HG03558 (cell line): ENCODE data around the gene TM9SF3.
"Not testable (repeated sequence)": the region's sequence is repeated elsewhere in the genome, so short reads cannot be mapped to it uniquely, and the experiment has no call there.

Source experiments
- ATAC-seq: cut with Tn5 transposase; IDR thresholded peaks from one replicate; pipeline ENCODE4 v1.9.1; 2021; ENCODE audit warnings: moderate number of reproducible peaks; ENCODE audit not compliant: unreplicated experiment; ENCODE audit errors: extremely low read depth

TM9SF3 gene

DNA sequence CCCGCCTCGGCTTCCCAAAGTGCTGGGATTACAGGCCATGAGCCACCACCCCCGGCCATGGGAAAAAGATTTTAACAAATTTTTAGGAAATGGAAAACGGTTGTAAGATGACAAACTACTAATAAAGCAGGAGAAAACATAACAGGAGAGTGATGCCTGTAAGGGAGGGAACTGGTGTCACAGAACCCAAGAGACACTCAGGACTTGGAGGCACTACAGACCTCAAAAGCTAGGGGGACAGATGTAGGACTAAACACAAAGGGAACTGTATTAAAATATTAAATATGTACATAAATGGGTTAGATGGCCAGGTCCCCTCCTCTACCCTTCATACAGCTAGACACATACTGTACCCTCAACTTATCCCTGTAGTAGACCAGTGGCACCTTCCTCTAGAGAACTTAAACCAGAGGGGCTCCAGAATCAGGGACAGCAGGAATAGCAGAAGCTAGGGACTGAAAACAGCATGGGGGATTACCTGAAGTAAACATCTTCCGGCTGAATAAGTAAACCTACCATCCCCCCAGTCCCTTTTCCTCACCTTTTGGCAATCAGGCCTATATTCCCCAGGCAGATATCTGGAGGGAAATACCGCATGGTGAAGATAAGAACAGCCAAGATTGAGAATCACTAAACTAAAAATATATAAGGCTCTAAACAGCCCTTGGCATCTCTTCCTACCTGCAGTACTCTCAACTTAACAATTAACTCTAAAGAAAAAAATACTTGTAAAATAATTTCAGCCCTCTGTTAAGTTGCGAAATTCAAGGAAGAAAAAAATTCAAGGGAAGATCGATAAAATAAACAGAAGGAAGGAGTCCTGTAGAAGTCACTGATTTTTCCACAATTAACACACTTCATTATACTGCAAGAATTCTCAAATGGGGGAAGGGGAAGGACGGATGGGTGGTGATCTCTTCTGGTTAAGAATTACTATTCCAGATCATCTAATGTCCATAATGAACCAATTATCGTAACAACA is 15.5 kb downstream of the TM9SF3 start:
- ATAC-seq = no peak

DNA sequence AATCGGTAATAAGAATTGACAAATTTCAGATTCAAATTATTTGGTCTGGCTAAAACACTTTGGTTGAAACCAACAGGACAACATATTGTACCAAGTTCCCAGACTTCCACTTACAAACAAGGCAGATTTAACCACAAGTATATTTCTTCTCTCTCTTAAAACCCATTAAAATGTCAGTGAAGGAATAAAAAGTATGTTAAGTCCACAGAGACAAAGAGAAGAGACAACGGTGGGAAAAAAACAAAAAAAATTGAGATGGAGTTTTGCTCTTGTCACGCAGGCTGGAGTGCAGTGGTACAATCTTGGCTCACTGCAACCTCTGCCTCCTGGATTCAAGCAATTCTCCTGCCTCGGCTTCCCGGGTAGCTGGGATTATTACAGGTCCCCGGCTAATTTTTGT is 16.3 kb downstream of the TM9SF3 start:
- no peak for ATAC-seq

DNA sequence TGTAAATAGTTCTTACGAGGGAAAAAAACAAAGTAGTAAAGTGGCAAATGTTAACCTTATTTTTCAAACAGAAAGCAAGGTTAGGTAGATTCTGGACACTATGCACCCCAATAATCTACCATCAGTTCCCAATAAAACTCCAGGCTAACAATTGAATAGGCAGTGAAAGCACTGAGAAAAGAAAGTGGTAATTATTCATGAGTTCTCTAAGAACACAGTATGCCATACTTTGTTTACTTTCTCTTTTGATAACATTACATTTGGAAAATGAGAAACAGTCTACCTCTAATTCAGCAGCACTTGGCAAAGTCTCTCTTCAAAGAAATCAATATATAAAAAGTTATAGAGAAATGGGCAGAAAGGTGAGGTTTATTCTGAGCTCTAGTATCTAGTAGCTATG is 18.4 kb downstream of the TM9SF3 start:
- no peak for ATAC-seq

DNA sequence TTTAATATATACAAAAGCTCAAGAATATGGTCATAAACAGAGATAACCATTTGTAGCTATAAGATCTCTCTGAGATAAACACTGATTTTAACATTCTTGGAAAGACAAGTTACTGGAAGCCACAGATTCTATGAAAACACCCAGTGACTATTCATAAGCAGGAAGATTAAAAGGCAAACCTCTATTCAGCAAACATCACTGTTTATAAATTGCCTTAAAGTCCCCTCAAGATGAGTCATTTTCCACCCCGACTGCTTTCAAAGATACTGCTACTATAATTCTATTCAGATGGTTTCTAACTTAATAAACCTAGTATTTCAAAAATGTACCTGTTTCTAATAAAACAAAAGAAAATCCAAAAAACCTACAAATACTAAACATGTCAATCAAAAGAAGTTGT is 21.0 kb downstream of the TM9SF3 start:
- ATAC-seq = no peak

DNA sequence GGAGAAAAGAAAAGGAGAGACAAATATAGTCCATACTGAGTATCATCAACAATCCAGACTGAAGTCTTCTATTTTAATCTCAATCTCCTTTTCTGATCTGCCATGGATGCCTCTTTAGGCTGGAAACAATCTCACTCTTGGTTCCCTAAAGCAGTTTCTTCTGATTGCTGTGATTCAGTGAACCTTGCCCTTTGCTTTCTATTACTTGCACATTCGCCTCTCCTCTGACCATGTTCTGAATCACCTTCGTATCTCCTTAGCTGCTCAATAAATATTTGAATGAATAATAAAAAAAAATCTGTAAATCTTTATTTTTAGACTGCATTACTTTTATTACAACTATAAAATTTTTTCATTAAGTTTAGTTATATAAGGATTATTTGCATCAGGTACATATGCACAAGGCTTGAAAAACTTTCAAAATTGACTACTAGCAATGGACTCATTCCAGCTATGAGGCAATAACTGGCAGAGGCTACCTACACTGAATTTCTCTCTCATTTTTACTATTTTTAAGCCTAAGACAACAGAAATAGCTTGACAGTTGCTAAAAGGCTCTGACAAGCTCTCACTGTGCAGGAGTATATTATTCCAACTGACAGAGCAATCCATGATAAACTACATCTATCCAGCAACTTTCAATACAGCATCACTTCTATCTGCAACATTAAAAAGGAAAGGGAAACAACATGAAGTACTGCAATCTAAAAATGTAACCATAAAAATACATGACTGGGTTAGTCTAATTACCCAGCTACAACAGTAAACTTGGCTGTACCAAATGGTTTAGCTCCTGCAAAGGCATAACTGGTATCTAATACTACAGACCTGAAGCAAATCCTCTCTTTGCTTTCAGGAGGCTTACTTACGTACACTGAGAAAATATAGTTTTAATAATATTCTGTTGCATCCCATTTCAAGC is 25.6 kb downstream of the TM9SF3 start:
- ATAC-seq = no peak

DNA sequence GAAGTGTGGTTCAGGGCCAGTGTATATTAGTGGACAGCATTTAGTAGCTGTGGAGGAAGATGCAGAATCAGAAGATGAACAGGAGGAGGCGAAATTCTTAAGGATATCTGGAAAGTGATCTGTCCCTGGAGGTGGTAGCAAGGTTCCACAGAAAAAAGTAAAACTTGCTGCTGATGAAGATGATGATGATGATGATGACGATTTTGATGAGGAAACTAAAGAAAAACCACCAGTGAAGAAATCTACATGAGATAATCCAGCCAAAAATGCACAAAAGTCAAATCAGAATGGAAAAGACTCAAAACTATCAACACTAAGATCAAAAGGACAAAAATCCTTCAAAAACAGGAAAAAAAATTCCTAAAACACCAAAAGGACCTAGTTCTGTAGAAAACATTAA is 26.3 kb downstream of the TM9SF3 start:
- ATAC-seq = no peak

DNA sequence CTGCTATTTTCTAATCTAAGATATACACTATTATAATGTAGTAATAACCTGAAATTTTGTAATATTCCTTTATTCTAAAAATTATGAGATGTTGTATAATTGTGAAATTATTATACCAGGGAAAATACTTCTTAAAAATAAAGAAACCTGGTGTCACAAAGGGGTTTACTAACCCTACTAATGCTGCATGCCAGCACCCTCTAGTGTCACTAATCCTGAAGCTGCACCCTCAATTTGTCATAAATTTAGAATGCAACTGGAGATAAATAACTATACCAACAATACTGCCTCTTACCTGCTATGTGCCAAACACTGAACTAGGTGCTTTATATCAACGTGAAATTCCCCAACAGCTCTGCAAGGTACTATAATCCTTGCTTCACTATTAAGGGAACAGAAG is 30.8 kb downstream of the TM9SF3 start:
- ATAC-seq = no peak

DNA sequence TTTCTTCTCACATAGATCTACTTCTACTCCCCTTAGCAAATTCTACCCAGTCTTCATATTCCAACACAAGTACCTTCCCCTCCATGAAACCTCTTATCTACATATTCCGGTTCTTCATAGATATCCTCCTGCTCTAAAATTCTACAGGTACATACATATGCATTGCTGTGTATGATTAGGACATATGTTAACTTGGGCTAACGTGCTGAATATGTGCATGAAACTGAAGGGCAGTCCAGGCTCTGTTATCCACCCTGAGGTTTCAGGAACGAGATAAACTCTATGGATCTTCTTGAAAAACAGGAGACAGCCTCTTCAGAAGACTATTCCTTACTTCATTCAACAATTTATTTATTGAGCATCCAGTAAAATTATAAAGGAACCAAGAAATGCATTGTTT is 31.5 kb downstream of the TM9SF3 start:
- no peak for ATAC-seq

DNA sequence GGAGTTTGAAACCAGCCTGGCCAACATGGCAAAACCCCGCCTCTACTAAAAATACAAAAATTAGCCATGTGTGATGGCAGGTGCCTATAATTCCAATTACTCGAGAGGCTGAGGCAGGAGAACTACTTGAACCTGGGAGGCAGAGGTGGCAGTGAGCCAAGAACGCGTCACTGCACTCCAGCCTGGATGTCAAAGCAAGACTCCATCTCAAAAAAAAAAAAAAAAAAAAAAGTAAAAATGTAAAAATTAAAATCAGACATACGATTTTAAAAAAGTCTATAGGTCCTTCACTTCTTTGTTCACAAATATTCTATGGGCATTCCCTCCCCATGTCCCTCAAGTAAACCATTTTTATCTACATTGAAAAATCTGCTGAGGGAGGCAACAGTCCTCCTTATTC is 38.2 kb downstream of the TM9SF3 start:
- ATAC-seq = no peak

DNA sequence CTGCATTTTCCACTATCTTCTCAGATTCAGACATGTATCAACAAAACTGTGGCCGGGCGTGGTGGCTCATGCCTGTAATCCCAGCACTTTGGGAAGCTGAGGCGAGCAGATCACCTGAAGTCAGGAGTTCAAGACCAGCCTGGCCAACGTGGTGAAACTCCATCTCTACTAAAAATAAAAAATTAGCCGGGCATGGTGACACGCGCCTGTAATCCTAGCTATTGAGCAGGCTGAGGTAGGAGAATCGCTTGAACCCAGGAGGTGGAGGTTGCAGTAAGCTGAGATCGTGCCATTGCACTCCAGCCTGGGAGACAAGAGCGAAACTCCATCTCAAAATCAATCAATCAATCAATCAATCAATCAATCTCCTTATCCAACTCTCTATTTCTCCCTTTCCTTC is 41.3 kb downstream of the TM9SF3 start:
- ATAC-seq = not testable (repeated sequence)

DNA sequence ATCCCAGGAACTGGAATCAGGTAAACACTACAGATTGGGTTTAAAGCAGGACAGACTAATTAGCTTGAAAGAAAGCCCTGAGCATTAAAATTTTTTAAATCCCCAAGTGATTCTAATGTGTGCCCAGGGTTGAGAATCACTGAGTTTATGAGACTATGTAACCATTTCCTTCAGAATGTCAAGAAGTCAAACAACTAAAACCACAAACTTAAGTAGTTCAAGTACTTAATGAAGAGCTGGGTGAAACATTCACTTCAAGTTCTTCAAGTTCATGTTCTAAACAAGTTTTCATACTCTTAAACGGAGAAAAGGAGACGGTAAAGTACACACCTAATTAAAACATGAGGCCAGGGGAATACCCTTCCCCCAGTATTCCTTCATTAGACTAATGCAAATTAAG is 44.9 kb downstream of the TM9SF3 start:
- ATAC-seq = no peak

DNA sequence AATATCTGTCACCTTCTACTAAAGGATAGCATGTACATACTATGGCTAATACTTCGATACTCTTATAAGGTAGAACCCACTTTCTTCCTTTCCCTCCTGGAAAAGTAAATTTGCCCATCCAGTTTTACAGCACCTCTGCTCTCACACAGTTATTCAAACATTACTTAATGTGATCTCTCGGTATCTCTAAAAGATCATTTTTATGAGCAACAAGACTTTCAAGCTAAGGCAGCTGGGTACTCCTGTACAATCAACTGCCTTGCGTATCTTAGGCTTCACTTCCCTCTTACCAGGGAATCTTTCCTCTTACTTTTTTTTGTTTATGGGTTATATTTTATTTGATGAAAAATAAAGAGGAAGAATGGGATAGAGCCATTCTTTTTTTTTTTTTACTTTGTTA is 46.6 kb downstream of the TM9SF3 start:
- ATAC-seq = no peak

DNA sequence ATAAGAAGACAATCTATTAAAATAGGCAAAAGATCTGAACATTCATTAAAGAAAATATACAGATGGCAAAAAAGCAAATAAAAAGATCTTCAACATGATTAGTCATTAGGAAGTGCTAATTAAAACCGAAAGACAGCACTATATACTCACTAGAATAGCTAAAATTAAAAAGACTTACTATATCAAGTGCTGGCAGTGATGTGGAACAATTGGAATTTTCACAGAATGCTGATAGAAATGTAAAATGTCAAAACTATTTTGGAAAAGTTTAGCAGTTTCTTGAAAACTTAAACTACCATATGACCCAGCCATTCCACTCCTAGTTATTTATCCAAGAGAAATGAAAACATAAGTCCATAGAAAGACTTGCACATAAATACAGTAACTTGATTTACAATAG is 48.1 kb downstream of the TM9SF3 start:
- ATAC-seq = no peak

DNA sequence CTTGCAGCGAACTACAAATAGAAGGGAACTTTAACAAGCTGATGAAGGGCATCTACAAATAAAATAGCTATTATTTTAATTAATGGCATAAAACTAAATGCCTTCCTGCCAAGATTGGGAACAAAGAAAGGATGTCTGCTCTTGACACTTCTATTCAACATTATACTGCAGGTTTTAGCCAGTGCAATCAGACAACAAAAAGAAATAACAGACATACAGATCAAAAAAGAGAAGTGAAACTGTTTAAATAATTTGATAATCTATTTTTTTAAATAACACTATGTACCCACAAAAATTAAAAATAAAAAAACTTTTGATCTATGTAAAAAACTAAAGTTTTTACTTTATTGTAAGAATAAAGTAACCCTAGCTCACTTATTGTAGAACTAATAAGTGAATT is 50.7 kb downstream of the TM9SF3 start:
- no peak for ATAC-seq

DNA sequence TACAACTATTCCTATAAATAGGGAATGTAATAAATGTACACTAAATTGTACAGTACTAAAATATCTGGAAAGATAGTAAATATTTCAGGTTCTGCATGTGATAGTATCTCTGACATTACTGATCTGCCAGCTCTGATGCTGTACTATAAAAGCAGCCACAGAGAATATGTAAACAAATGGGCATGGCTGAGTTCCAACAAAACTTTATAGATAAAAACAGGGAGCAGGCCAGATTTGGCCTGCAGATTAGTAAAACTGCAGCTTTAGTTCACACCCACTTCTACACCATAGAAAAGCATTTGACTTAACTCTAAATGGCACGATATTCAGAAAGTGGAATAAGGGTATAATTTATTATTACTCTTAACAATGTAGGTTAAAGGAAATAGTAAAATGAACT is 54.3 kb downstream of the TM9SF3 start:
- no peak for ATAC-seq

DNA sequence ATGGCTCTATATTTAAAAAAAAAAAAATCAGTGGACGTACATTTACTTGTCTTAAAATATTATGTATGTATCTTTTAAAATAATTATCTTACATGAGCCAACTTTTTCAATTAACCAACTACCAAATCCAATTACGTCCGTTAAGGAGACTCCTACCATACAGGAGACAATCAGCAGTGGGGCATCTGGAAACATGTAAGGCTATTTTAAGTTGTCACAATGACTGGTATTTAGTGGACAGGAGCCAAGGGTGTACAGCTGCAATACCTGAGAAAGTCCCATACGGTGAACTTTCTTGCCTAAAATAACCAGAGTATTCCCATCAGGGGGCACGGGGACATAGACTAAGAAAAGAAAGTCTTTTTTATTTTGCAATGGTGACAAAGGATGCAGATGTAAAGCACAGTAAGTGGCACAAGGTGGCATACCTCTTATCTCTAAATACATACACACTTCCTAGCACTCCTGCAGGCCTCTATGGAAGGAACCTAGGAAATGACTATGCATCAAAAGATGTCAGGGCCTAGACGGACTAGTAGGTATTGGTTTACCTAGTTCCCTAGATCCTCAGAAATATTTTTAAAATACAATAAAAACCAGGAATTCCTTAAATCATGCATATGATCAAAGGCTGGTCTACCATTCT is 57.1 kb downstream of the TM9SF3 start:
- ATAC-seq = no peak

DNA sequence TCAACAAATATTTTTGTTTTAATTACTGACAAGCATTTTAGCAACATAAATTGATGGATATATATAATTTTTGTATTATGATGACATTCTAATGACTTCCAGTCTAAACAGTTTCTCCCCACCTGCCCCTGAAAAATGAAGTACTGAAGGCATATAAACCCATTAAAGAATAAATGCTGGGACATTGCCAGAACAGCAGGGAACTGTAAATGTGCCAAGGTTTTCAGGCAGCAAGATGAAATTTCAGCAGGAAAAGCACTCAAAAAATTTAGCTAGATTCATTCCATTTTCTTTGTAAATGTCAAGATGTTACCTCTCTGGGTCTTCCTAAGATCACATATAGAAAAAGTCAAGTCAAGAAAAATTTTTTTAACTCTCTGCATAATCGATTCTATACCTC is 62.1 kb downstream of the TM9SF3 start:
- no peak for ATAC-seq

DNA sequence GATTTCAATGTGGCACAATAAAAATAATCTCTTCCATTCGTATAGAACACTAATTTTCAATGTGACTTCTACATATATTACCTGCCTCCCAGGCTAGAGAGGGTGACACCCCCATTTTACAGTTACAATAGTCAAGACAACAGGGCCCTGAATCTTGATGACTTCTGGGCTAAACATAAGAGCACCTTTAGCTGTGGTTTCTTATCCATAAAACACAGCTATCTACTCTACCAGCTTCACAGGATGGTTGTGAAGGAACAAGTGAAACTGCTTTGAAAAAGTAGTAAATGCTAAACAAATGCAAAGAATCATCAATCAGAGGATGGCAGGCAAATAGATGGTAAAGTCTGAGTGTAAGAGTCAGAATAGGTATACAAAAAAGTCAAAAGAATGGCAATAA is 69.5 kb downstream of the TM9SF3 start:
- ATAC-seq = no peak

DNA sequence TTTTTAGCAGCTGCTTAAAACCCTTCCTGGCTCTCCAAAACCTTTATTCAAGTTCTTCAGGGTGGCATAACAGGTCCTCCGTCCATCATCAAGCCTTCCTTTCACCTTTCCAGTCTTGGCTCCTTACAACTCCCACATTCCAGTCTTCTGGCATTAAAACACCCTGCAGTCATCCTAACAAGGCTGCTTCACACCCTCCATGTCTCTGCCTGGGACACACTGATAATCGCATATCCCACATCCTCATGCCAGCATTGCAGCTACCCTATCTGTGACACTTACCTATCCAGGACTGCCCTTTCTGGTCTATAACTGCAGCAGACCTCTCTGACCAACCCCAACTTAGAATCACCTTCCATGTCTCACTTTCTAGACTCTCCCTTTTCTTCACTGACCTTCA is 70.5 kb downstream of the TM9SF3 start:
- no peak for ATAC-seq

DNA sequence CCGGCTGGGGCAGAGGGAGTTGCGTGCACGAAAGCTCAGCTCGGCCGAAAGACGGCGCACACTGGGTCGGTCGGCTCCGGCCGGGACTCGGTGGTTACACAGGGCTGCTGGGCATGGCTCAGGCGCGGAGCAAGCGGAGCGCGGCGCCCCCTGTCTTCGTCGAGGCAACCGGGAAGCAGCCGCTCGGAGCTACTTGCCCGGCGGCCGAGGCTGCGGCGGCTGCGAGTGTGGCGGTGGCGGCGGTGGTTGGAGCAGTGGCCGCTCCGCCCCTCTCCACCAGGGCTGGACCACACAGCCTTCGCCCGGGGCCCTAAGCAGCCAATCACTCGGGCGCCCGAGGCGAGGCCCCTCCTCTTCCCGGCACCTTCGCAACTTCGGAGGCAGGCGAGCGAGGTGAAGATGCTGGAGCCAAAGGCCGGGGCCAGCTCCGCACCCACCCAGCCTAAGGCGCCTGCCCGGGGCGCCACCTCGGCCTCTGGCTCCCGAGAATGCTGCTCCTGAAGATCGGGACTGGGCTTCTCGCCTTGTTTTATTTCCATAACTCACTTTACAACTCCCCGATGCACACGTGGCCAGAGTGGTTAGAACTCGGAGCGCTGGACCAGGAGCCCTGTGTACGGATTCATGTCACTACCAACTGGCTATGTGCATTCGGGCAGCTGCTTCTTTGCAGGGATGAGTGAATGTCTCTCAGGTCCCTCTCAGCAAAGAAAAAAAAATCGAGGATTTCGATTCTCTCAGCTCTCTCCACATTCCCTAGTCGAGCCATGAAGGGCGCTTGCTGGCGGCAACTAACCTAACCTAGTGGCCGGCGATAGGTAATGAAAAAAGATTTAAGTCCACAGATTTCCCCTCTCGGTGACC is 72.9 kb downstream of the TM9SF3 start, which contains the start of gene TLL2:
Gene TLL2, minus strand, starts transcription at position 229 of the 864 bp plus-strand sequence. CDS start 241 bp downstream, outside the sequence.
- ATAC-seq = no peak
